Activated B cell treated with CpG ODN at 0.5 μM for 24 hours (primary cell): ENCODE data around the gene EXTL2. TPM values are rescaled to one million over a fixed set of nuclear protein-coding genes. Genes with fewer than 3 reads are reported as not detected.
"Not testable (repeated sequence)": the region's sequence is repeated elsewhere in the genome, so short reads cannot be mapped to it uniquely, and the experiment has no call there.

Experiments used
- ATAC-seq: fragments of 200-7000 bp; cut with Tn5 transposase; one replicate; pipeline ENCODE4 v1.10.0; 2021; ENCODE audit warnings: low read depth, mild to moderate bottlenecking, moderate library complexity
- CTCF ChIA-PET: fragments of 350-600 bp; sonication (Branson Sonifier 250); formaldehyde crosslinking; loops from one replicate; lab custom pipeline; 2021; ENCODE audit warnings: antibody characterized with exemption; lab: Charles Lee
- POLR2A ChIA-PET: fragments of 350-600 bp; sonication (Branson Sonifier 250); formaldehyde crosslinking; loops from one replicate; lab custom pipeline; 2021; ENCODE audit warnings: antibody characterized with exemption; lab: Charles Lee
- DNase-seq: peaks from one replicate; pipeline ENCODE4 v3.0.0; 2022
- H3K27ac Mint-ChIP-seq: one replicate; pipeline ENCODE4 v1.8.0; 2020; ENCODE audit warnings: mixed read lengths
- H3K27me3 Mint-ChIP-seq: one replicate; pipeline ENCODE4 v1.8.0; 2021; ENCODE audit warnings: mixed read lengths
- H3K36me3 Mint-ChIP-seq: one replicate; pipeline ENCODE4 v1.8.0; 2021; ENCODE audit warnings: low read depth, mixed read lengths
- H3K4me1 Mint-ChIP-seq: one replicate; pipeline ENCODE4 v1.8.0; 2021; ENCODE audit warnings: mixed read lengths
- H3K4me3 Mint-ChIP-seq: one replicate; pipeline ENCODE4 v1.8.0; 2020; ENCODE audit warnings: mild to moderate bottlenecking, mixed read lengths
- H3K9me3 Mint-ChIP-seq: one replicate; pipeline ENCODE4 v1.8.0; 2020; ENCODE audit warnings: mixed read lengths
- intact Hi-C: fragments of 100-400 bp; cut with micrococcal nuclease; formaldehyde crosslinking; loops from one replicate; pipeline ENCODE4 v1.15.1; 2024
- total RNA-seq: library from RNA; stranded (reverse); gene quantifications from 2 replicates; pipeline ENCODE4 v1.2.3, GENCODE V29; 2022
- TF ChIP-seq, protein P1 (sequence below): fragments of 200-600 bp; IDR thresholded peaks from one replicate; pipeline ENCODE4 v1.8.0; 2022; ENCODE audit warnings: antibody characterized with exemption, mild to moderate bottlenecking

EXTL2 gene
- total RNA-seq, 1 donor from 2014 or later: 4.8 TPM

DNA sequence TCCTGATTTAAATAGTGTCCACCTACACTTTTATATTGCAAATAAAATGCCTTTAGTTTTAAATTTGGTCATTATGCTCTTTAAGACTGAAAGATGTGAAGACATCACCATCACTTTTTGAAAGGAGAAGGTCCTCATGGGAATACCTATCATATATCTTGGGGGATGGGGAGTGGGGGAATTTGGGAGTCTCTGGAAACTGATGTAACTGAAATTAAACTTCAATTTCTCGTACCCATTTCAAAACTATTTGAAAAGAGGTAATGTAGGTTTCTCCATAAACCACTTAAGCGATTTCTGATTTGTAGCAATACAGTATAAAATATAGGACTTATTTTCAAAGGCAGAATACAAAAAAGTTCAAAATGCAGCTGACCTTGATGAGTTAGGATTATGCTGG is 924 bp downstream of the EXTL2 start:
- Mint-ChIP-seq H3K36me3 (peaks cover 34% of the 10 kb centered on the region), H3K4me3 (peak overlapping the region; percentile 24), H3K9me3 (peaks cover 12% of the 10 kb centered on the region), H3K27ac (no peak overlapping the region), H3K27me3 (no peaks in the 10 kb centered on the region), H3K4me1 (peaks cover 27% of the 10 kb centered on the region)
- POLR2A ChIA-PET: interaction anchor here (1.6 kb wide), 1 partner anchor 540 kb away, joined by 6 read pairs; no protein-coding TSS in a partner anchor
- CTCF ChIA-PET: interaction anchor here (1.0 to 1.1 kb wide), 2 partner anchors 13 to 464 kb away, joined by 3 read pairs; no protein-coding TSS in a partner anchor
- TF ChIP-seq, protein P1, sequence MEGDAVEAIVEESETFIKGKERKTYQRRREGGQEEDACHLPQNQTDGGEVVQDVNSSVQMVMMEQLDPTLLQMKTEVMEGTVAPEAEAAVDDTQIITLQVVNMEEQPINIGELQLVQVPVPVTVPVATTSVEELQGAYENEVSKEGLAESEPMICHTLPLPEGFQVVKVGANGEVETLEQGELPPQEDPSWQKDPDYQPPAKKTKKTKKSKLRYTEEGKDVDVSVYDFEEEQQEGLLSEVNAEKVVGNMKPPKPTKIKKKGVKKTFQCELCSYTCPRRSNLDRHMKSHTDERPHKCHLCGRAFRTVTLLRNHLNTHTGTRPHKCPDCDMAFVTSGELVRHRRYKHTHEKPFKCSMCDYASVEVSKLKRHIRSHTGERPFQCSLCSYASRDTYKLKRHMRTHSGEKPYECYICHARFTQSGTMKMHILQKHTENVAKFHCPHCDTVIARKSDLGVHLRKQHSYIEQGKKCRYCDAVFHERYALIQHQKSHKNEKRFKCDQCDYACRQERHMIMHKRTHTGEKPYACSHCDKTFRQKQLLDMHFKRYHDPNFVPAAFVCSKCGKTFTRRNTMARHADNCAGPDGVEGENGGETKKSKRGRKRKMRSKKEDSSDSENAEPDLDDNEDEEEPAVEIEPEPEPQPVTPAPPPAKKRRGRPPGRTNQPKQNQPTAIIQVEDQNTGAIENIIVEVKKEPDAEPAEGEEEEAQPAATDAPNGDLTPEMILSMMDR: no peak
- ATAC-seq (no peak), DNase-seq (no peak)
- intact Hi-C loops: no loop called here

DNA sequence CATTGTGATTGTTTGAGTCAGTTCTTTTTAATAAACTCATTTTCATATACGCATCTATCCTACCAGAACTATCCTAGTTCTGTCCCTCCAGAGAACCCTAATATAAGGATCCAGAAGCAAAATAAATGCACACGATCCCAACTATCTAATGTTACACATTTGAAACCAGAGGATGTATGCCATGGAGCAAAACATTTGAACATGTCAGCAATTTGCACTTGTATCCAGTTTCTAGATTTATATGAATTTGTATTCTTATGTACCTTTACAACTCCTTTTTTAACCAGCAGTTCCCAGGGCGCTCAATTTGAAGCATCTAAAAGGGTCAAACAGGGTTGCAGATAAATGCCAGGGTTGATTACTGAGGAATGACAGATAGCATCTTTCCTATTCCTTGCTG is 2.1 kb downstream of the EXTL2 start:
- POLR2A ChIA-PET: no interaction called here
- H3K4me3 Mint-ChIP-seq: no peak overlapping the region
- intact Hi-C loops: no loop called here

DNA sequence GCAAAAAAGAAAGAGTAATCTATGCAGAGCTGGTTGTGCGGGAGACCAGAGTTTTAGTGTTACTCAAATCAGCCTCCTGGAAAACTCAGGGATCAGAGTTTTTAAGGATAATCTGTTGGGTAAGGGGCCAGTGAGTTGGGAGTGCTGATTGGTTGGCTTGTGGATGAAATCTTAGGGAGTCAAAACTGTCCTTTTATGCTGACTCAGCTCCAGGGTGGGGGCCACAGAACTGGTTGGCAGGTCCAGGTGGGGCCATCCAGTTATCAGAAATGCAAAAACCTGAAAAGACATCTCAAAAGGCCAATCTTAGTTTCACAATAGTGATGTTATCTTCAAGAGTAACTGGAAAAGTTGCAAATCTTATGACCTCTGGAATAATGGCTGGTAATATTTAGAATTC is 3.3 kb downstream of the EXTL2 start:
- Mint-ChIP-seq H3K4me1 (peaks cover 14% of the 10 kb centered on the region), H3K36me3 (peaks cover 29% of the 10 kb centered on the region), H3K27me3 (no peaks in the 10 kb centered on the region), H3K9me3 (peaks cover 14% of the 10 kb centered on the region), H3K4me3 (no peak overlapping the region), H3K27ac (no peak overlapping the region)
- ChIA-PET CTCF (no interaction called here), POLR2A (no interaction called here)
- no peak for ATAC-seq
- DNase-seq: no peak
- intact Hi-C loops: no loop called here
- TF ChIP-seq, protein P1: no peak

More for the DNA sequence above, 2.1 kb downstream of the EXTL2 start:
- peaks cover 23% of the 10 kb centered on the region for H3K4me1 Mint-ChIP-seq
- CTCF ChIA-PET: interaction anchor here (0.6 kb wide), 1 partner anchor 173 kb away, joined by 3 read pairs; the partner anchor contains the start of gene VCAM1
- no peak overlapping the region for H3K27ac Mint-ChIP-seq
- TF ChIP-seq, protein P1: no peak
- no peaks in the 10 kb centered on the region for H3K27me3 Mint-ChIP-seq
- H3K36me3 Mint-ChIP-seq: peaks cover 34% of the 10 kb centered on the region
- no peak for DNase-seq
- peaks cover 14% of the 10 kb centered on the region for H3K9me3 Mint-ChIP-seq
- no peak for ATAC-seq

- intact Hi-C loops, ATAC-seq, H3K4me3 Mint-ChIP-seq, H3K27ac Mint-ChIP-seq, H3K27me3 Mint-ChIP-seq, DNase-seq, CTCF ChIA-PET, POLR2A ChIA-PET: not testable (repeated sequence)
- Mint-ChIP-seq H3K9me3 (peaks cover 14% of the 10 kb centered on the region), H3K36me3 (peaks cover 16% of the 10 kb centered on the region), H3K4me1 (peaks cover 12% of the 10 kb centered on the region)
These were observed 4.7 kb downstream of the EXTL2 start for GRCh38 chr1:100889869-100890482.

DNA sequence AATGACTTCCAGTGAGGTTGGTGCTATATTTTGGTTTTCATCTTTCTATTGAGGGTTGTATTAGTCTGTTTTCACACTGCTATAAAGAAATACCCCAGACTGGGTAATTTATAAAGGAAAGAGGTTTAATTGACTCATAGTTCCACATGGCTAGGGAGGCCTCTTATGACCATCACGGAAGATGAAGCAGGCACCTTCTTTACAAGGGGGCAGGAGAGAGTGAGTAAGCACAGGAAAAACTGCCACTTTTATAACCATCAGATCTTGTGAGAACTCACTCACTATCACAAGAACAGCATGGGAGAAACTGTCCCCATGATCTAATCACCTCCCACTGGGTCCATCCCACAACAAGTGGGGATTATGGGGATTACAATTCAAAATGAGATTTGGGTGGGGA is 5.6 kb downstream of the EXTL2 start:
- CTCF ChIA-PET, H3K4me3 Mint-ChIP-seq, intact Hi-C loops, DNase-seq, ATAC-seq, H3K4me1 Mint-ChIP-seq, H3K27me3 Mint-ChIP-seq, POLR2A ChIA-PET, H3K27ac Mint-ChIP-seq: not testable (repeated sequence)
- H3K9me3 Mint-ChIP-seq: peaks cover 14% of the 10 kb centered on the region
- peaks cover 12% of the 10 kb centered on the region for H3K36me3 Mint-ChIP-seq

GRCh38 chr1:100883963-100884362 is 10.7 kb downstream of the EXTL2 start:
- ChIA-PET CTCF (no interaction called here), POLR2A (no interaction called here)
- Mint-ChIP-seq H3K36me3 (peaks cover 5% of the 10 kb centered on the region), H3K4me1 (no peaks in the 10 kb centered on the region), H3K9me3 (peaks cover 2% of the 10 kb centered on the region), H3K27me3 (no peaks in the 10 kb centered on the region), H3K4me3 (no peak overlapping the region), H3K27ac (no peak overlapping the region)
- DNase-seq: no peak
- TF ChIP-seq, protein P1: no peak
- no peak for ATAC-seq
- intact Hi-C loops: no loop called here
